Transverse colon (tissue), 4 donors: ENCODE results near the gene JDP2. TPM values are rescaled to one million over a fixed set of nuclear protein-coding genes. Genes with fewer than 3 reads are reported as not detected.
"Not testable (repeated sequence)": the region's sequence is repeated elsewhere in the genome, so short reads cannot be mapped to it uniquely, and the experiment has no call there.

ENCODE experiments used
- DNase-seq: peaks from one replicate; pipeline ENCODE4 v3.0.0-alpha.2; 2019
- H3K27ac ChIP-seq, 4 donors: fragments of 200-600 bp; sonication (generic); 2 replicates each; pipeline ENCODE4 v1.5.1; 2016 to 2018; ENCODE audit warnings: inconsistent platforms in 4 of 4
- H3K27me3 ChIP-seq: fragments of 200-600 bp; sonication (generic); 2 replicates; pipeline ENCODE4 v1.5.1; 2017; ENCODE audit warnings: inconsistent platforms
- H3K36me3 ChIP-seq, 4 donors: fragments of 200-600 bp; sonication (generic); 2 replicates each; pipeline ENCODE4 v1.5.1; 2017 to 2019; ENCODE audit warnings: inconsistent platforms in 4 of 4
- H3K4me1 ChIP-seq, 4 donors: fragments of 200-600 bp; sonication (generic); 2 replicates each; pipeline ENCODE4 v1.5.1; 2017 to 2020; ENCODE audit warnings: inconsistent platforms in 4 of 4
- H3K4me3 ChIP-seq, 4 donors: fragments of 200-600 bp; sonication (generic); 1 replicate in 1 of 4; 2 replicates in 3 of 4; pipeline versions ENCODE4 v1.5.1 to v1.6.1; 2017 to 2019; ENCODE audit warnings: inconsistent platforms in 4 of 4
- H3K9me3 ChIP-seq, 2 donors: fragments of 200-600 bp; sonication (generic); 2 replicates each; pipeline ENCODE4 v1.5.1; 2017 to 2019; ENCODE audit warnings: inconsistent platforms in 2 of 2
- EP300 ChIP-seq: sonication (generic); formaldehyde crosslinking; IDR thresholded peaks from one replicate; pipeline ENCODE4 v1.6.1; 2017; ENCODE audit warnings: antibody characterized with exemption, low read depth
- POLR2A ChIP-seq: fragments of 450-650 bp; IDR thresholded peaks from one replicate; pipeline ENCODE4 v1.6.1; 2016; ENCODE audit warnings: antibody characterized with exemption, mild to moderate bottlenecking, moderate library complexity
- POLR2AphosphoS5 ChIP-seq, 3 donors: sonication (generic); formaldehyde crosslinking; IDR thresholded peaks; one replicate each; pipeline ENCODE4 v1.6.1; 2016; ENCODE audit warnings: antibody characterized with exemption in 3 of 3
- WGBS, 2 donors: methylation state at CpG; one replicate each; pipeline ENCODE4 v1.1.5; 2018; ENCODE audit warnings: low coverage in 1 of 2; 5-methylcytosine and 5-hydroxymethylcytosine counted together
- in situ Hi-C, 4 donors: fragments of 200-750 bp; cut with MboI; loops; one replicate each; pipeline versions ENCODE4 v1.15.0 to v1.15.1; 2017; ENCODE audit warnings: low sequenced_read_pairs in 3 of 4, low pct_ligation_motif_present in 1 of 4, low pct_unique_long_range_greater_than_20kb in 1 of 4
- intact Hi-C: fragments of 100-400 bp; cut with DNase I; formaldehyde crosslinking; loops from one replicate; pipeline ENCODE4 v1.15.1; 2023; ENCODE audit warnings: low total_unique reads
- total RNA-seq, 4 donors: library from RNA; depleted of rRNA; stranded (reverse); fragments of >200 nt; gene quantifications; one replicate each; pipeline ENCODE4 v1.1.0, GENCODE V29; 2016
- TF ChIP-seq, protein P1 (sequence below), 5 experiments: fragments of 200-600 bp in 3 of 5; fragments of 450-650 bp in 2 of 5; sonication (generic) in 3 of 5; IDR thresholded peaks; 1 replicate in 2 of 5; 2 replicates in 3 of 5; pipeline ENCODE4 v1.5.1; 2016 to 2017; ENCODE audit warnings: antibody characterized with exemption in 5 of 5, inconsistent platforms in 3 of 5, mild to moderate bottlenecking in 2 of 5, moderate library complexity in 1 of 5

The JDP2 gene
- total RNA-seq, 4 donors from 2014 or later = 49.2 to 108 (median 57.8) TPM

DNA sequence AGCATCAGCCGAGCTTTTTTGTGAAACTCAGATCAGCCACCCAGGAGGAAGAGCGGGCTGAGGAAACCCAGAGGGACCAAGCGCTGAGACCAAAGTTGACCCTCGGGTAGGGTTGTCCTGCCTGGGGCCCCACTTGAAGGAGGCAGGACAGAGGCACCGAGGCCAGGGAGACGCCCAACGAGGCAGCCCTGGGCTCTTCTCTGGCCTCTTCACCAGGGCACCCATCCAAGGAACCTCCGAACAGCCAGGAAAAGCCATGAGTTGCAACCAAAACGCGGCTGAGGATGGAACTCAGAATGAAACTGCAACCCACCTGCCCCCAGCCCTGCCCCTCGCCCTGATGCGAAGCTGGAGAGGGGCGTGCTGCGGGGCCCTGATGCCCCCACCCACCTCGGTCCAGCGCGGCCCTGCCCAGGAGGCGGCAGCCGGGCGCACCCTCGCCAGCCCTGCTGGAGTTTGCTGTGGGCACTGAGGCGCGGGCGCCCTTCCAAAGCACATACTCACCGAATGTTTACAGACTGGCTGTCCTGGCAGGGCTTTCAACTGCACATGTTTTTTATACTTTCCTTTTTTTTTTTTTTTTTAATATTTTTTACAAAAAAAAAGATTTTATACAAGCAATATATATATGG is 41.9 kb downstream of the JDP2 start:
- Histone ChIP-seq H3K4me3 (no peak overlapping the region), H3K4me1 (peaks cover 19 to 40% (median 24%) of the 10 kb centered on the region in 4 donors), H3K27me3 (no peaks in the 10 kb centered on the region), H3K36me3 (peaks cover 0 to 5% (median 0%) of the 10 kb centered on the region in 4 donors), H3K9me3 (no peaks in the 10 kb centered on the region), H3K27ac (peak overlapping the region; percentile 76 to 83 (median 80))
- WGBS, 2 donors = 51 to 61% methylated on average over 7 to 21 of the region's 25 CpGs
- in situ Hi-C loops (no loop called here), intact Hi-C loops (no loop called here)
- peak; percentile 83 for DNase-seq
- TF ChIP-seq POLR2A (no peak), POLR2AphosphoS5 (IDR thresholded peaks at IDR 0.05) (peak in 1 of 3 donors; percentile 22)

DNA sequence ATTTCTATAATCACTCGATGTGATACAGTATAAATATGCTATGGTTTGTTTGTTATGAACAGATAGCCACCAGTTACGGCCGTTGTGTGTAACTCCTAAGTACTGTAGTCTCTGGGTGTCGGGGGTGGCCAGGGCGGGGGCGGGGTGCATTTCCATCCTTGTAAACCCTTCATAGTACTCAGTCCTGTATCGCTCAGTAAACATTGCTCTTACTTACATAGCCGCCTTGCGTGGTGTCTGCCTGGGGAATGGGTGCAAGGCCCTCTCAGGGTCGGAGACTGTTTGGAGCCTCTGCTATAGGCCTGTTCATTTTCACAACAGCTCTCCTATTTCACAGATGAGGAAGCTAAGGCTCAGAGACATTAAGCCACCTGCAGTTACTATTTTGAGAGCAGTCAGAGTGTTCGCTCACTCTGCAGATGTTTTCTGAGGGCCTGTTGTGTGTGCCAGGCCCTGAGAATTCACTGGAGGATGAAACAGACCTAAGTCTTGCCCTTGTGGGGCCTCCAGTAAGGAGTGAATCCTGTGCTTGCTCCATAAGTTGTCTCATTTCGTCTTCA is 42.5 kb downstream of the JDP2 start:
- intact Hi-C loops (no loop called here), in situ Hi-C loops (no loop called here)
- peak; percentile 52 for DNase-seq
- Histone ChIP-seq H3K4me3 (no peak overlapping the region), H3K27me3 (no peaks in the 10 kb centered on the region), H3K36me3 (peaks cover 0 to 5% (median 0%) of the 10 kb centered on the region in 4 donors), H3K4me1 (peaks cover 19 to 42% (median 24%) of the 10 kb centered on the region in 4 donors), H3K9me3 (no peaks in the 10 kb centered on the region), H3K27ac (peak overlapping the region; percentile 76 to 83 (median 80))
- 58 to 60% methylated on average over 1 to 12 of the region's 12 CpGs for whole genome bisulfite sequencing, 2 donors
- no peak for TF ChIP-seq POLR2AphosphoS5 (IDR thresholded peaks at IDR 0.05)

DNA sequence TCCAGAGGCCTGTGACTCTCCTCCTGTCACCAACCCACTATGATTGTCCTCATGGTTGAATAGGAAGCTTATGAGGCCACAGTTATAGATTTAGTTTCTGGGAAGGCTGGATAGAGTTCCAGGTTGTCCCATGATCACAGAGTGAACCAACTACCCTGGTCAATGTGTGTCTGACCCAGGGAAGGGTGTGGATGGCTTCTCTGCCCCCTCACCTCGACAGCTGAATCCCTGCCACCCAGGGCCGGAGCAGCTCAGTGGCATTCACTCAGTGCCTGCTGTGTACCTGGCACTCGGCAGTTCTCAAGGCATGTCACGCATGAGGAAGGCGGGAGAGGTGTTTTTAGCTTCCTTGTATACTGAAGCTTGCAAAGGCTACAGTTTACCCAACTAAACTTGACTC is 43.2 kb downstream of the JDP2 start:
- 60 to 81% methylated on average over 3 to 5 of the region's 5 CpGs for WGBS, 2 donors
- H3K4me3 ChIP-seq = no peak overlapping the region
- H3K4me1 ChIP-seq = peaks cover 19 to 38% (median 25%) of the 10 kb centered on the region in 4 donors
- peak overlapping the region; percentile 76 to 83 (median 80) for H3K27ac ChIP-seq
- in situ Hi-C loops (no loop called here), intact Hi-C loops (no loop called here)
- peaks cover 0 to 5% (median 0%) of the 10 kb centered on the region in 4 donors for H3K36me3 ChIP-seq
- DNase-seq = no peak
- no peaks in the 10 kb centered on the region for H3K27me3 ChIP-seq
- H3K9me3 ChIP-seq = no peaks in the 10 kb centered on the region
- TF ChIP-seq, protein P1, sequence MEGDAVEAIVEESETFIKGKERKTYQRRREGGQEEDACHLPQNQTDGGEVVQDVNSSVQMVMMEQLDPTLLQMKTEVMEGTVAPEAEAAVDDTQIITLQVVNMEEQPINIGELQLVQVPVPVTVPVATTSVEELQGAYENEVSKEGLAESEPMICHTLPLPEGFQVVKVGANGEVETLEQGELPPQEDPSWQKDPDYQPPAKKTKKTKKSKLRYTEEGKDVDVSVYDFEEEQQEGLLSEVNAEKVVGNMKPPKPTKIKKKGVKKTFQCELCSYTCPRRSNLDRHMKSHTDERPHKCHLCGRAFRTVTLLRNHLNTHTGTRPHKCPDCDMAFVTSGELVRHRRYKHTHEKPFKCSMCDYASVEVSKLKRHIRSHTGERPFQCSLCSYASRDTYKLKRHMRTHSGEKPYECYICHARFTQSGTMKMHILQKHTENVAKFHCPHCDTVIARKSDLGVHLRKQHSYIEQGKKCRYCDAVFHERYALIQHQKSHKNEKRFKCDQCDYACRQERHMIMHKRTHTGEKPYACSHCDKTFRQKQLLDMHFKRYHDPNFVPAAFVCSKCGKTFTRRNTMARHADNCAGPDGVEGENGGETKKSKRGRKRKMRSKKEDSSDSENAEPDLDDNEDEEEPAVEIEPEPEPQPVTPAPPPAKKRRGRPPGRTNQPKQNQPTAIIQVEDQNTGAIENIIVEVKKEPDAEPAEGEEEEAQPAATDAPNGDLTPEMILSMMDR (IDR thresholded peaks at IDR 0.05) = no peak
- no peak for TF ChIP-seq EP300
- no peak for TF ChIP-seq POLR2AphosphoS5 (IDR thresholded peaks at IDR 0.05)
- TF ChIP-seq POLR2A = no peak

DNA sequence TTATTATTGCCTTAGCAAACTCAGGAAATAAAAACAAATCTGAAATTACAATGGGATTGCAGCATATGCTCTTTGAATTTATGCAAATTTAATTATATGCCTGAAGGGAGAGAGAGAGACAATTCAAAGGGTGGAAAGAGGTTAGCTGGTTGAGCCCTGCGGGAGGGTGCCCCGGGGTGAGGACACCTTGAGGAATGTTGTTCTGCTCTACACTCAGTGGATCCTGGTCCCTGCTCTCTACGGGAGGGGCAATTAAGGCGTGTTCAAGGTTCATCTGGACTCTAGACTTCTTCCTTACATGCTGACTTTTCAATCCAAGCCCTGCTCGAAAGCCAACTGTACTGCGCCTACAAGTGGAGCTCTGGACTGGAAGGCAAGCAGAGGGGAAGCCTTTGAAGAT is 46.3 kb downstream of the JDP2 start:
- H3K36me3 ChIP-seq, in situ Hi-C loops, H3K4me3 ChIP-seq, intact Hi-C loops, H3K9me3 ChIP-seq, H3K27me3 ChIP-seq: not testable (repeated sequence)
- 62 to 70% methylated on average over 2 to 6 of the region's 6 CpGs for whole genome bisulfite sequencing, 2 donors
- peak; percentile 74 for DNase-seq
- H3K27ac ChIP-seq = peak overlapping the region in 3 of 4 donors; percentile 17 to 32 (median 29)
- H3K4me1 ChIP-seq = peaks cover 12 to 37% (median 25%) of the 10 kb centered on the region in 4 donors
- peak in 1 of 3 donors; percentile 26 for TF ChIP-seq POLR2AphosphoS5 (IDR thresholded peaks at IDR 0.05)

DNA sequence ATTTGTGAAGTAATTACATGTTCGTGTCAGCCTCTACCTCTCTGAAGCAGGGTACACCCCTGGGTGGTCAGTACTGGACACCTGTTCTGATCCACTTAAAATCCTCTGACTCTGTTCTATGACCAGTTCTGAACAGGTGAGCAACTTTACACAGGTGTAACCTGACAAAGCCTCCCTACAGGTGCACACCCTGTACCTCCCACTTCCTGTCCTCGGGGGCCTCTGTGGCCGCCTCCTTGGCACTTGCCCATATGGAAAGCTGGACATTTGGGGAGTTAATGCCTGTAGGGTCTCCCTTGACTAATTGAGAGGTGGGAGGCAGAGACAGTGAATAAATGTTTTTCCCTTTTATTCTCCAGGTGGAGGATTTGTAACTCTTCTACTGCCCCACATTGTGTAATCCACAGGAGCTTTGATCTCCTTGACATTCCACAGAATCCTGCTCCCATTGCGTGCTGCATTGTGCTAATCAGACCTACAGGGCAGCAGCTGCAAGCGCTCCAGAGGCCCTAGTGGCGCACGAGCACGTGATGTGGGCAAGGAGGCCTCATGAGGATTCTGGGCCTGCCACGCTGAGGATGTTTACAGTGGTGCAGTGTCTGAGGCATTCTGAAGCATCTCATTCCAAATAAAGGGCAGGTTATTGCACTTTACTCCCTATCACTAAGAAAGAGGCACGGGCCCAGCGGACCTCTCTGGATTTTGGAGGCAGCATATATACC is 48.6 kb downstream of the JDP2 start:
- peaks cover 0 to 5% (median 0%) of the 10 kb centered on the region in 4 donors for H3K36me3 ChIP-seq
- no peak for TF ChIP-seq POLR2A
- peak in 1 of 3 donors; percentile 16 for TF ChIP-seq POLR2AphosphoS5 (IDR thresholded peaks at IDR 0.05)
- TF ChIP-seq EP300 = no peak
- TF ChIP-seq, protein P1 (IDR thresholded peaks at IDR 0.05) = peak in 2 of 5 experiments; percentile 19 to 39
- DNase-seq = peak; percentile 58
- no peaks in the 10 kb centered on the region for H3K9me3 ChIP-seq
- H3K27ac ChIP-seq = peak overlapping the region; percentile 7 to 38 (median 14)
- no peak overlapping the region for H3K4me3 ChIP-seq
- 58 to 80% methylated on average over 1 to 11 of the region's 11 CpGs for WGBS, 2 donors
- peaks cover 0 to 17% (median 8%) of the 10 kb centered on the region in 4 donors for H3K4me1 ChIP-seq
- in situ Hi-C loops = loop anchor here in 3 of 4 donors (25.0 kb wide), 2 partner anchors 339 to 364 kb away; partner anchors contain the start of gene NEK9 (in 2 of the 3)
- no peaks in the 10 kb centered on the region for H3K27me3 ChIP-seq
- intact Hi-C loops = no loop called here
